D721Med (cell line): ENCODE data around the gene PWWP2B.

ENCODE experiments used
- DNase-seq: peaks from one replicate; pipeline ENCODE4 v3.0.0; 2011; ENCODE audit warnings: low spot score; ENCODE audit not compliant: insufficient read length
- FAIRE-seq: peaks from 2 replicates; lab custom pipeline; 2011; peaks lifted over from hg19 to GRCh38; lab: Jason Lieb, UNC
- CTCF ChIP-seq: IDR thresholded peaks from 2 replicates; pipeline ENCODE4 v1.5.1; 2012; ENCODE audit warnings: mild to moderate bottlenecking, control low read depth; ENCODE audit not compliant: insufficient read depth; ENCODE audit errors: missing control alignments

Gene PWWP2B

GRCh38 chr10:132414402-132415016, 17.5 kb downstream of the PWWP2B start:
- no peak for DNase-seq
- TF ChIP-seq CTCF: no peak
- no peak for FAIRE-seq

- no peak for DNase-seq
- FAIRE-seq: no peak
- TF ChIP-seq CTCF: no peak
Observed at GRCh38 chr10:132415255-132415654, 18.3 kb downstream of the PWWP2B start.

GRCh38 chr10:132415956-132416355, 19.0 kb downstream of the PWWP2B start:
- DNase-seq: no peak
- no peak for TF ChIP-seq CTCF
- FAIRE-seq: no peak

DNA sequence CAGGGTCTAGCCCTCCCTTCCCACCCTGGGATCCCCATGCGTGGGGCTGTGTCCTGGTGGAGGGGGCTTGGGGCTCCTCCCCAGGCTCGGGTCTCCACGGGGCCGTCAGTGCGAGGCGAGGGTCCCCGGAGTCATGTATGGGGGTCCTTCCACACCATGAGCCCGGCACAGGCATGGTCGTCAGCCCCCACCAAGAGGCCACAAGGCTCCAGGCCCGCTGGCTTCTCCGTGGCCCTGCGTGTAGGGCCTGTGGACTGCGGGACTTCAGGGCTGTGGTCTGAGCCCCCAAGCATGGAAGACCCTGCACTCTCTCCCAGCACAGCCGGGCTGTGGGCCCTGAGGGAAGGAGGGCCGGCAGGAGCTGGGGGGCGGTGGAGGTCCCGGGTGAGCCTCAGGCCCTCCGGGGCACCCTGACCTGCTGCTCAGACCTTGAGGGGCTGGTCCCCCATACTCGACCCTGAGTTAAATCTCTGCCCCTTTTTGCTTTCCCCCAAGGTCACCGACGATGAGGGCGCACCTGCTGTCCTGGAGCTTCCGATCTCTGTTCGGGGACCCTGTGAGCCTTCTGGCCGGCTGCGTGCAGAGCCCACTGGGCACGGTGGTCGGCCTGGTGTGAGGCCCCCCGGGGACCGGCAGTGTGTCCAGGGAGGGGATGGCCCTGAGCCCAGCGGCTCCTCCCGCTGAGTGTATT, 19.7 kb downstream of the PWWP2B start:
- no peak for TF ChIP-seq CTCF
- DNase-seq (no peak), FAIRE-seq (no peak)

DNA sequence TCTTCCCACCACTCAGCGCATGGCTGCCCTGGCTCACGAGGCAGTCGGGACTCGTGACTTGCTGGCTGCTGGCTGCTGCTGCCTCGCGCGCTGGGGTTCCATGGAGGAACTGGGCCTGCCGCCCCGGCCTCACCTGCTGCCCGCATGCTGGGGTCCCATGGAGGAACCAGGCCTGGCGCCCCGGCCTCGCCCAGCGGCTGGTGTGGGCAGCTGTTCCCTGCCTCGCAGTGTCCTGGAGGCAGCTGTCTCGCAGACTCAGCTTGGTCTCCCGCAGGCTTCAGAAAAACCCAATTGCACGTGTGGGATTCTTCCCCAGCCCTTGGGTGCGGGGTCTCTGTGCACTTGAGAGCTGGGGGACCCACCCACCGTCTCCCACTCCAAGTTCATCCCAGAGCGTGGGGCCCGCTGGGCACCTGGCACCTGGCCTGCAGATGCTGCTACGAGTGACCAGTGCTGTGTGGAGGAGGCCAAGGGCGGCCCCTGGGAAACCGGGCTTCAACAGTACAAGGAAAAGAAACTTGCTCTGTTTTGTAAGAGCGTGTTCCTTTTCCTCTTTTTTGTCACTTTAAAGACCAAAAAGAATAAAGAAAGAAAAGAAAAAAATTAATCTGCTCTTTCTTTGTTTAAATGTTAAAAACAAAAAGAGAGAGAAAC, 20.4 kb downstream of the PWWP2B start:
- DNase-seq (no peak), FAIRE-seq (no peak)
- no peak for TF ChIP-seq CTCF

DNA sequence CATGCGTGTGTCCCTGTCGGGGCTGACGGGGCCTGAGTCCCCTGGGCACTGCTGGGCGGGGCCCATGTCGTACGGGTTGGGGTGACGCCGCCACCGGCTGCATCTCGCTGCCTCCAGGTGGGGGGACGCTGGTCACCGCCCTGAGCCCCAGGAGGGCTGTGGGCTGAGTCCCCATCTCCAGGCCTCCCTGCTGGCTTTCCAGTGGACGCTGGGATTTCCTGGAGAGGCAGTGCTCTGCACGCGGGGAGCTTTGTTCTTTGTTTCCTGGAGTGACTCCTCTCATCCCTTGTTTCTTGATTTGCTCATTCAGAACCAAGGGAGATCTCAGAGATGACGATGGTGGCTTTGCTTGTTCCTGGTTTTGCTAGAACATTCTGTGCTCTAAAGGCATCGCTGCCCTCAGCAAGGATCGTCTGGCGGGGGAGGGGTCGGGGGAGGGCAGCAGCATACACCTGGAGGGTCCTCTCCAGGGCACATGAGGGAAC, 21.0 kb downstream of the PWWP2B start:
- no peak for DNase-seq
- no peak for TF ChIP-seq CTCF

More for the DNA sequence above, 21.0 kb downstream of the PWWP2B start:
- FAIRE-seq: no peak
